Measurements from ENCODE around the gene CERS6. TPM values are rescaled to one million over a fixed set of nuclear protein-coding genes. Genes with fewer than 3 reads are reported as not detected.

CERS6 gene
- total and polyA plus RNA-seq, 2 of the 8 experiments (the other 6 are each of a cell fraction or from before 2014, with no cell fraction given), result 6.8 to 28.2 TPM

- TF ChIP-seq HDAC2 (IDR thresholded peaks at IDR 0.05; ENCODE audit: borderline replicate concordance in 1 of 2, low read depth in 2 of 2, low read length in 2 of 2) (no peak), CTBP2 (IDR thresholded peaks at IDR 0.05; ENCODE audit: borderline replicate concordance, insufficient read depth, insufficient read length, low read length) (no peak)
Observed at GRCh38 chr2:168577885-168578284, 121.8 kb downstream of the CERS6 start (continued).
